HL-60 (cell line): ENCODE measurements around the gene CNNM4.

Source experiments
- DNase-seq, 2 experiments: peaks; one replicate each; pipeline ENCODE4 v3.0.0-alpha.2; 2010 to 2020; ENCODE audit warnings: low read depth in 1 of 2, low spot score in 1 of 2
- H3K27ac ChIP-seq: fragments of 250-450 bp; sonication (Bioruptor Pico); replicated peaks from 2 replicates; pipeline ENCODE4 v1.5.1; 2020; ENCODE audit warnings: mild to moderate bottlenecking, moderate library complexity
- H3K27me3 ChIP-seq: fragments of 250-450 bp; sonication (Bioruptor Pico); 2 replicates; pipeline ENCODE4 v1.5.1; 2021; ENCODE audit warnings: mild to moderate bottlenecking, moderate library complexity; ENCODE audit not compliant: insufficient read depth, poor library complexity, severe bottlenecking
- H3K4me3 ChIP-seq: replicated peaks from 2 replicates; pipeline ENCODE4 v1.5.1; 2011; ENCODE audit warnings: mild to moderate bottlenecking, control low read depth, low read length; ENCODE audit not compliant: insufficient read depth
- GABPA ChIP-seq: IDR thresholded peaks from 2 replicates; pipeline ENCODE4 v1.6.1; 2012; ENCODE audit warnings: low read depth
- POLR2AphosphoS5 ChIP-seq: IDR thresholded peaks from 2 replicates; pipeline ENCODE4 v1.6.1; 2012; ENCODE audit warnings: low read depth
- SPI1 ChIP-seq: IDR thresholded peaks from 2 replicates; pipeline ENCODE4 v1.6.1; 2012; ENCODE audit warnings: low read depth, mild to moderate bottlenecking, borderline replicate concordance
- TF ChIP-seq, protein P1 (sequence below): IDR thresholded peaks from 2 replicates; pipeline ENCODE4 v1.6.1; 2012; ENCODE audit warnings: low read depth; ENCODE audit not compliant: insufficient replicate concordance
- TF ChIP-seq, protein P2 (sequence below): IDR thresholded peaks from one replicate; pipeline ENCODE4 v1.5.1; 2011; ENCODE audit warnings: low read length, control low read depth, inconsistent platforms; ENCODE audit not compliant: insufficient read depth

The CNNM4 gene

GRCh38 chr2:96828436-96828835, 67.7 kb downstream of the CNNM4 start:
- no peak overlapping the region for H3K27ac ChIP-seq
- no peaks in the 10 kb centered on the region for H3K27me3 ChIP-seq
- DNase-seq = no peak
- TF ChIP-seq POLR2AphosphoS5 (no peak), GABPA (no peak), SPI1 (no peak)
- TF ChIP-seq, protein P1, sequence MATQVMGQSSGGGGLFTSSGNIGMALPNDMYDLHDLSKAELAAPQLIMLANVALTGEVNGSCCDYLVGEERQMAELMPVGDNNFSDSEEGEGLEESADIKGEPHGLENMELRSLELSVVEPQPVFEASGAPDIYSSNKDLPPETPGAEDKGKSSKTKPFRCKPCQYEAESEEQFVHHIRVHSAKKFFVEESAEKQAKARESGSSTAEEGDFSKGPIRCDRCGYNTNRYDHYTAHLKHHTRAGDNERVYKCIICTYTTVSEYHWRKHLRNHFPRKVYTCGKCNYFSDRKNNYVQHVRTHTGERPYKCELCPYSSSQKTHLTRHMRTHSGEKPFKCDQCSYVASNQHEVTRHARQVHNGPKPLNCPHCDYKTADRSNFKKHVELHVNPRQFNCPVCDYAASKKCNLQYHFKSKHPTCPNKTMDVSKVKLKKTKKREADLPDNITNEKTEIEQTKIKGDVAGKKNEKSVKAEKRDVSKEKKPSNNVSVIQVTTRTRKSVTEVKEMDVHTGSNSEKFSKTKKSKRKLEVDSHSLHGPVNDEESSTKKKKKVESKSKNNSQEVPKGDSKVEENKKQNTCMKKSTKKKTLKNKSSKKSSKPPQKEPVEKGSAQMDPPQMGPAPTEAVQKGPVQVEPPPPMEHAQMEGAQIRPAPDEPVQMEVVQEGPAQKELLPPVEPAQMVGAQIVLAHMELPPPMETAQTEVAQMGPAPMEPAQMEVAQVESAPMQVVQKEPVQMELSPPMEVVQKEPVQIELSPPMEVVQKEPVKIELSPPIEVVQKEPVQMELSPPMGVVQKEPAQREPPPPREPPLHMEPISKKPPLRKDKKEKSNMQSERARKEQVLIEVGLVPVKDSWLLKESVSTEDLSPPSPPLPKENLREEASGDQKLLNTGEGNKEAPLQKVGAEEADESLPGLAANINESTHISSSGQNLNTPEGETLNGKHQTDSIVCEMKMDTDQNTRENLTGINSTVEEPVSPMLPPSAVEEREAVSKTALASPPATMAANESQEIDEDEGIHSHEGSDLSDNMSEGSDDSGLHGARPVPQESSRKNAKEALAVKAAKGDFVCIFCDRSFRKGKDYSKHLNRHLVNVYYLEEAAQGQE = no peak
- no peak overlapping the region for H3K4me3 ChIP-seq

GRCh38 chr2:96828874-96829273, 68.2 kb downstream of the CNNM4 start:
- no peak for DNase-seq
- Histone ChIP-seq H3K27ac (no peak overlapping the region), H3K4me3 (no peak overlapping the region), H3K27me3 (no peaks in the 10 kb centered on the region)
- TF ChIP-seq, protein P2, sequence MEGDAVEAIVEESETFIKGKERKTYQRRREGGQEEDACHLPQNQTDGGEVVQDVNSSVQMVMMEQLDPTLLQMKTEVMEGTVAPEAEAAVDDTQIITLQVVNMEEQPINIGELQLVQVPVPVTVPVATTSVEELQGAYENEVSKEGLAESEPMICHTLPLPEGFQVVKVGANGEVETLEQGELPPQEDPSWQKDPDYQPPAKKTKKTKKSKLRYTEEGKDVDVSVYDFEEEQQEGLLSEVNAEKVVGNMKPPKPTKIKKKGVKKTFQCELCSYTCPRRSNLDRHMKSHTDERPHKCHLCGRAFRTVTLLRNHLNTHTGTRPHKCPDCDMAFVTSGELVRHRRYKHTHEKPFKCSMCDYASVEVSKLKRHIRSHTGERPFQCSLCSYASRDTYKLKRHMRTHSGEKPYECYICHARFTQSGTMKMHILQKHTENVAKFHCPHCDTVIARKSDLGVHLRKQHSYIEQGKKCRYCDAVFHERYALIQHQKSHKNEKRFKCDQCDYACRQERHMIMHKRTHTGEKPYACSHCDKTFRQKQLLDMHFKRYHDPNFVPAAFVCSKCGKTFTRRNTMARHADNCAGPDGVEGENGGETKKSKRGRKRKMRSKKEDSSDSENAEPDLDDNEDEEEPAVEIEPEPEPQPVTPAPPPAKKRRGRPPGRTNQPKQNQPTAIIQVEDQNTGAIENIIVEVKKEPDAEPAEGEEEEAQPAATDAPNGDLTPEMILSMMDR = no peak
- no peak for TF ChIP-seq POLR2AphosphoS5
- TF ChIP-seq, protein P1 = no peak
- TF ChIP-seq SPI1 = no peak
- TF ChIP-seq GABPA = no peak

GRCh38 chr2:96830044-96830562, 69.4 kb downstream of the CNNM4 start:
- Histone ChIP-seq H3K4me3 (no peak overlapping the region), H3K27me3 (no peaks in the 10 kb centered on the region), H3K27ac (no peak overlapping the region)
- DNase-seq = no peak
- TF ChIP-seq GABPA (no peak), SPI1 (no peak), POLR2AphosphoS5 (no peak)
- TF ChIP-seq, protein P2 = no peak
- TF ChIP-seq, protein P1 = no peak
